HCT116 (cell line): ENCODE results near the gene ESYT1.

Experiments
- EZH2 ChIP-seq: fragments of 200-600 bp; sonication (generic); IDR thresholded peaks from 2 replicates; pipeline ENCODE4 v1.6.1; 2017; ENCODE audit warnings: antibody characterized with exemption, mixed run types
- EZH2phosphoT487 ChIP-seq: fragments of 200-600 bp; IDR thresholded peaks from 2 replicates; pipeline ENCODE4 v1.6.1; 2018; ENCODE audit warnings: antibody characterized with exemption, borderline replicate concordance
- POLR2A ChIP-seq: IDR thresholded peaks from 2 replicates; pipeline ENCODE4 v1.7.0; 2011; ENCODE audit warnings: borderline replicate concordance; ENCODE audit not compliant: insufficient read depth, insufficient read length; ENCODE audit errors: extremely low read depth
- POLR2AphosphoS5 ChIP-seq: IDR thresholded peaks from 2 replicates; pipeline ENCODE4 v1.6.1; 2011; ENCODE audit warnings: mild to moderate bottlenecking, low read depth, low read length, moderate library complexity
- RAD21 ChIP-seq: IDR thresholded peaks from 2 replicates; pipeline ENCODE4 v1.6.1; 2012; ENCODE audit warnings: low read depth, mild to moderate bottlenecking
- SIN3A ChIP-seq: IDR thresholded peaks from 2 replicates; pipeline ENCODE4 v1.6.1; 2012; ENCODE audit warnings: low read depth
- YY1 ChIP-seq: IDR thresholded peaks from 2 replicates; pipeline ENCODE4 v1.6.1; 2011; ENCODE audit warnings: low read length, low read depth, moderate library complexity, mild to moderate bottlenecking; ENCODE audit not compliant: insufficient replicate concordance; ENCODE audit errors: extremely low read depth
- TF ChIP-seq, protein P1 (sequence below), 3 experiments: fragments of 200-600 bp in 1 of 3; sonication (generic) in 1 of 3; IDR thresholded peaks in 2 of 3; conservative IDR thresholded peaks in 1 of 3; 2 replicates each; pipeline ENCODE4 v1.5.1; 2012 to 2017; ENCODE audit warnings: low read depth in 2 of 3, low read length in 2 of 3, antibody characterized with exemption in 1 of 3, borderline replicate concordance in 1 of 3, control low read depth in 1 of 3, mild to moderate bottlenecking in 1 of 3, mixed read lengths in 1 of 3, mixed run types in 1 of 3, moderate library complexity in 1 of 3; ENCODE audit not compliant: insufficient read depth in 1 of 3
- TF ChIP-seq, protein P2 (sequence below): IDR thresholded peaks from 2 replicates; pipeline ENCODE4 v1.6.1; 2012
- TF ChIP-seq, protein P3 (sequence below): IDR thresholded peaks from 2 replicates; pipeline ENCODE4 v1.6.1; 2012; ENCODE audit warnings: low read depth
- TF ChIP-seq, protein P4 (sequence below): IDR thresholded peaks from 2 replicates; pipeline ENCODE4 v1.6.1; 2012
- TF ChIP-seq, protein P5 (sequence below): IDR thresholded peaks from 2 replicates; pipeline ENCODE4 v1.6.1; 2011; ENCODE audit warnings: mild to moderate bottlenecking, low read length, moderate library complexity; ENCODE audit not compliant: insufficient replicate concordance; ENCODE audit errors: extremely low read depth

DNA sequence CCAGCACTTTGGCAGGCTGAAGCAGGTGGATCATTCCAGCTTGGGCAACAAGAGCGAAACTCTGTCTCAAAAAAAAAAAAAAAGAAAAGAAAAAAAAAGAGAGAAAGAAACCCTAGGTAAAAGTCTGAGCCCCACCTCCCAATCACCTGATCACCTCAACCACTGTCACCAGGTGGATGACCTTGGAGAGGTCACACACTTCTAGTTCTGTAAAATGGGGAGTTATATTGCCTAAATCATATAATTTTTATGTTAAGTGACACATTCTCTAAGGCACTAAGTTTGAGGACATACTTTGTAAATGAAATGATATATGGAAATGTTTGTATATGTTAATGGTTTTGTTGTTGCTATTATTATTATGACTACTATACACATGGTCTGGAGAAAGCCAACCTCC lies 49.6 kb upstream of the ESYT1 start:
- TF ChIP-seq, protein P1, sequence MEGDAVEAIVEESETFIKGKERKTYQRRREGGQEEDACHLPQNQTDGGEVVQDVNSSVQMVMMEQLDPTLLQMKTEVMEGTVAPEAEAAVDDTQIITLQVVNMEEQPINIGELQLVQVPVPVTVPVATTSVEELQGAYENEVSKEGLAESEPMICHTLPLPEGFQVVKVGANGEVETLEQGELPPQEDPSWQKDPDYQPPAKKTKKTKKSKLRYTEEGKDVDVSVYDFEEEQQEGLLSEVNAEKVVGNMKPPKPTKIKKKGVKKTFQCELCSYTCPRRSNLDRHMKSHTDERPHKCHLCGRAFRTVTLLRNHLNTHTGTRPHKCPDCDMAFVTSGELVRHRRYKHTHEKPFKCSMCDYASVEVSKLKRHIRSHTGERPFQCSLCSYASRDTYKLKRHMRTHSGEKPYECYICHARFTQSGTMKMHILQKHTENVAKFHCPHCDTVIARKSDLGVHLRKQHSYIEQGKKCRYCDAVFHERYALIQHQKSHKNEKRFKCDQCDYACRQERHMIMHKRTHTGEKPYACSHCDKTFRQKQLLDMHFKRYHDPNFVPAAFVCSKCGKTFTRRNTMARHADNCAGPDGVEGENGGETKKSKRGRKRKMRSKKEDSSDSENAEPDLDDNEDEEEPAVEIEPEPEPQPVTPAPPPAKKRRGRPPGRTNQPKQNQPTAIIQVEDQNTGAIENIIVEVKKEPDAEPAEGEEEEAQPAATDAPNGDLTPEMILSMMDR (IDR thresholded peaks at IDR 0.05 in 2 of 3, conservative IDR thresholded peaks at IDR 0.05 in 1 of 3; ENCODE audit: borderline replicate concordance in 1 of 3, insufficient read depth in 1 of 3, low read depth in 2 of 3, low read length in 2 of 3): no peak
- TF ChIP-seq POLR2A: no peak
- TF ChIP-seq POLR2AphosphoS5: no peak
- TF ChIP-seq YY1: no peak
- no peak for TF ChIP-seq SIN3A
- no peak for TF ChIP-seq EZH2phosphoT487
- TF ChIP-seq, protein P2, sequence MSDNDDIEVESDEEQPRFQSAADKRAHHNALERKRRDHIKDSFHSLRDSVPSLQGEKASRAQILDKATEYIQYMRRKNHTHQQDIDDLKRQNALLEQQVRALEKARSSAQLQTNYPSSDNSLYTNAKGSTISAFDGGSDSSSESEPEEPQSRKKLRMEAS: no peak
- TF ChIP-seq, protein P3, sequence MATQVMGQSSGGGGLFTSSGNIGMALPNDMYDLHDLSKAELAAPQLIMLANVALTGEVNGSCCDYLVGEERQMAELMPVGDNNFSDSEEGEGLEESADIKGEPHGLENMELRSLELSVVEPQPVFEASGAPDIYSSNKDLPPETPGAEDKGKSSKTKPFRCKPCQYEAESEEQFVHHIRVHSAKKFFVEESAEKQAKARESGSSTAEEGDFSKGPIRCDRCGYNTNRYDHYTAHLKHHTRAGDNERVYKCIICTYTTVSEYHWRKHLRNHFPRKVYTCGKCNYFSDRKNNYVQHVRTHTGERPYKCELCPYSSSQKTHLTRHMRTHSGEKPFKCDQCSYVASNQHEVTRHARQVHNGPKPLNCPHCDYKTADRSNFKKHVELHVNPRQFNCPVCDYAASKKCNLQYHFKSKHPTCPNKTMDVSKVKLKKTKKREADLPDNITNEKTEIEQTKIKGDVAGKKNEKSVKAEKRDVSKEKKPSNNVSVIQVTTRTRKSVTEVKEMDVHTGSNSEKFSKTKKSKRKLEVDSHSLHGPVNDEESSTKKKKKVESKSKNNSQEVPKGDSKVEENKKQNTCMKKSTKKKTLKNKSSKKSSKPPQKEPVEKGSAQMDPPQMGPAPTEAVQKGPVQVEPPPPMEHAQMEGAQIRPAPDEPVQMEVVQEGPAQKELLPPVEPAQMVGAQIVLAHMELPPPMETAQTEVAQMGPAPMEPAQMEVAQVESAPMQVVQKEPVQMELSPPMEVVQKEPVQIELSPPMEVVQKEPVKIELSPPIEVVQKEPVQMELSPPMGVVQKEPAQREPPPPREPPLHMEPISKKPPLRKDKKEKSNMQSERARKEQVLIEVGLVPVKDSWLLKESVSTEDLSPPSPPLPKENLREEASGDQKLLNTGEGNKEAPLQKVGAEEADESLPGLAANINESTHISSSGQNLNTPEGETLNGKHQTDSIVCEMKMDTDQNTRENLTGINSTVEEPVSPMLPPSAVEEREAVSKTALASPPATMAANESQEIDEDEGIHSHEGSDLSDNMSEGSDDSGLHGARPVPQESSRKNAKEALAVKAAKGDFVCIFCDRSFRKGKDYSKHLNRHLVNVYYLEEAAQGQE: no peak
- TF ChIP-seq, protein P4, sequence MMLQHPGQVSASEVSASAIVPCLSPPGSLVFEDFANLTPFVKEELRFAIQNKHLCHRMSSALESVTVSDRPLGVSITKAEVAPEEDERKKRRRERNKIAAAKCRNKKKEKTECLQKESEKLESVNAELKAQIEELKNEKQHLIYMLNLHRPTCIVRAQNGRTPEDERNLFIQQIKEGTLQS: no peak
- TF ChIP-seq EZH2: no peak
- no peak for TF ChIP-seq RAD21
- TF ChIP-seq, protein P5, sequence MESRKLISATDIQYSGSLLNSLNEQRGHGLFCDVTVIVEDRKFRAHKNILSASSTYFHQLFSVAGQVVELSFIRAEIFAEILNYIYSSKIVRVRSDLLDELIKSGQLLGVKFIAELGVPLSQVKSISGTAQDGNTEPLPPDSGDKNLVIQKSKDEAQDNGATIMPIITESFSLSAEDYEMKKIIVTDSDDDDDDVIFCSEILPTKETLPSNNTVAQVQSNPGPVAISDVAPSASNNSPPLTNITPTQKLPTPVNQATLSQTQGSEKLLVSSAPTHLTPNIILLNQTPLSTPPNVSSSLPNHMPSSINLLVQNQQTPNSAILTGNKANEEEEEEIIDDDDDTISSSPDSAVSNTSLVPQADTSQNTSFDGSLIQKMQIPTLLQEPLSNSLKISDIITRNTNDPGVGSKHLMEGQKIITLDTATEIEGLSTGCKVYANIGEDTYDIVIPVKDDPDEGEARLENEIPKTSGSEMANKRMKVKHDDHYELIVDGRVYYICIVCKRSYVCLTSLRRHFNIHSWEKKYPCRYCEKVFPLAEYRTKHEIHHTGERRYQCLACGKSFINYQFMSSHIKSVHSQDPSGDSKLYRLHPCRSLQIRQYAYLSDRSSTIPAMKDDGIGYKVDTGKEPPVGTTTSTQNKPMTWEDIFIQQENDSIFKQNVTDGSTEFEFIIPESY: no peak
